Uterus (tissue), 2 donors: ENCODE data around the gene JAK2.

Source experiments
- POLR2A ChIP-seq, 2 donors: fragments of 450-650 bp; IDR thresholded peaks; one replicate each; pipeline ENCODE4 v1.6.1; 2016; ENCODE audit warnings: antibody characterized with exemption in 2 of 2, mild to moderate bottlenecking in 1 of 2, moderate library complexity in 1 of 2
- TF ChIP-seq, protein P1 (sequence below), 4 experiments: fragments of 200-600 bp in 2 of 4; fragments of 450-650 bp in 2 of 4; sonication (generic) in 2 of 4; IDR thresholded peaks; one replicate each; pipeline ENCODE4 v1.5.1; 2016 to 2019; ENCODE audit warnings: antibody characterized with exemption in 4 of 4, mild to moderate bottlenecking in 2 of 4, moderate library complexity in 1 of 4

- TF ChIP-seq, protein P1, sequence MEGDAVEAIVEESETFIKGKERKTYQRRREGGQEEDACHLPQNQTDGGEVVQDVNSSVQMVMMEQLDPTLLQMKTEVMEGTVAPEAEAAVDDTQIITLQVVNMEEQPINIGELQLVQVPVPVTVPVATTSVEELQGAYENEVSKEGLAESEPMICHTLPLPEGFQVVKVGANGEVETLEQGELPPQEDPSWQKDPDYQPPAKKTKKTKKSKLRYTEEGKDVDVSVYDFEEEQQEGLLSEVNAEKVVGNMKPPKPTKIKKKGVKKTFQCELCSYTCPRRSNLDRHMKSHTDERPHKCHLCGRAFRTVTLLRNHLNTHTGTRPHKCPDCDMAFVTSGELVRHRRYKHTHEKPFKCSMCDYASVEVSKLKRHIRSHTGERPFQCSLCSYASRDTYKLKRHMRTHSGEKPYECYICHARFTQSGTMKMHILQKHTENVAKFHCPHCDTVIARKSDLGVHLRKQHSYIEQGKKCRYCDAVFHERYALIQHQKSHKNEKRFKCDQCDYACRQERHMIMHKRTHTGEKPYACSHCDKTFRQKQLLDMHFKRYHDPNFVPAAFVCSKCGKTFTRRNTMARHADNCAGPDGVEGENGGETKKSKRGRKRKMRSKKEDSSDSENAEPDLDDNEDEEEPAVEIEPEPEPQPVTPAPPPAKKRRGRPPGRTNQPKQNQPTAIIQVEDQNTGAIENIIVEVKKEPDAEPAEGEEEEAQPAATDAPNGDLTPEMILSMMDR (IDR thresholded peaks at IDR 0.05) = no peak
- TF ChIP-seq POLR2A (IDR thresholded peaks at IDR 0.05) = no peak
These were observed 30.9 kb downstream of the JAK2 start for GRCh38 chr9:5015934-5016333.
